ENCODE data around the gene TMC6. TPM values are rescaled to one million over a fixed set of nuclear protein-coding genes. Genes with fewer than 3 reads are reported as not detected.

The TMC6 gene
- total and polyA plus RNA-seq, 8 donors = 15.6 to 61.2 (median 25.5) TPM

- Histone ChIP-seq H3K4me3 (no peak overlapping the region), H3K9me3 (no peaks in the 10 kb centered on the region), H3K4me1 (no peaks in the 10 kb centered on the region), H3K27me3 (no peaks in the 10 kb centered on the region), H3K27ac (no peak overlapping the region), H3K36me3 (no peaks in the 10 kb centered on the region)
- peak in 1 of 6 donors; percentile 5 for DNase-seq
- TF ChIP-seq CTCF (IDR thresholded peaks at IDR 0.05) = no peak
- FAIRE-seq = no peak
- 69 to 78% methylated on average over 18 of the region's 18 CpGs for WGBS, 2 donors
- ATAC-seq = no peak
- intact Hi-C loops (cut with DNase I) = no loop called here
Observed at GRCh38 chr17:78108726-78109488, 19.6 kb downstream of the TMC6 start.

DNA sequence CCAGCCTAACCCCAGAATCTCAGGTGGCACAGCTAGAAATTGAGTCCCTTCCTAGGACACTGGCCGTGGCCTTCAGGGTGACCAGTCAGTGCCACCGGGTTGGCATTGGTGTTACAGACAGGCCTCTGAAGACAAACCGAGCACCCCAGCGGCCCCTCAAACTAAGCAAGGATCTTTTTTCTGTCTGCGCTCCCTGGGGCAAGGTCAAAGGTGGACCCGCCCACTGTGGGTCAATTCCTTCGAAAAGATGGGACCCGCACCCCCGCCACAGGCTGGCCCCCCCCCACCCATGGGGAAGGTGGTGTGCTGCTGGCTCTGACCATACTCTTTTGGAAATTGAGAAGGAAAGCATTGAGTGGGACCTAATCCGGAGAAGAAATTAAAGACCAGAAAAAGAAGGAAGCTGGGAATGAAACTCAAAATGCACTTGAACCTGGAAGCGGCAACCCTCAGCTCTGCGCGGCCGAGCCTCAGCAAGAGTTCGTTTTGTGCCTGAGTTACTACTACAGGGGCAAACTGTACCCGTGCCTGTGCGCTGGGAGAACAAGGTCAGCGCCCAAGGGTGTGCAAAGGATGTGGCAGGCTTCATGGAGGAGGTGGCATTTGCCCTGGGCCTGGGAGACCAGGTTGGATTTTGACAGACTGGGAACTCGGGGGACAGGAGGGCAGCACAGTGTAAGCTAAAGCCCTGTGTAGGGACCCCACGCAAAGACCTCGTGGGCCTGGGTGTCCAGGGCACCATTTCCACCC is 20.4 kb downstream of the TMC6 start:
- no peaks in the 10 kb centered on the region for H3K9me3 ChIP-seq
- DNase-seq (peak in 2 of 6 donors; percentile 8 to 13), ATAC-seq (no peak), FAIRE-seq (no peak)
- H3K36me3 ChIP-seq = no peaks in the 10 kb centered on the region
- H3K4me3 ChIP-seq = no peak overlapping the region
- TF ChIP-seq CTCF (IDR thresholded peaks at IDR 0.05) = no peak
- WGBS, 2 donors = 87 to 91% methylated on average over 21 of the region's 21 CpGs
- intact Hi-C loops (cut with DNase I) = no loop called here
- no peak overlapping the region for H3K27ac ChIP-seq
- no peaks in the 10 kb centered on the region for H3K4me1 ChIP-seq
- H3K27me3 ChIP-seq = no peaks in the 10 kb centered on the region

GRCh38 chr17:78107457-78107856 is 21.1 kb downstream of the TMC6 start:
- H3K27ac ChIP-seq = no peak overlapping the region
- intact Hi-C loops (cut with DNase I) = no loop called here
- no peak overlapping the region for H3K4me3 ChIP-seq
- 85 to 89% methylated on average over 10 of the region's 10 CpGs for WGBS, 2 donors
- H3K4me1 ChIP-seq = no peaks in the 10 kb centered on the region
- H3K27me3 ChIP-seq = no peaks in the 10 kb centered on the region
- ATAC-seq = no peak
- peak in 1 of 6 donors; percentile 1 for DNase-seq
- FAIRE-seq = no peak
- TF ChIP-seq CTCF (IDR thresholded peaks at IDR 0.05) = no peak
- H3K36me3 ChIP-seq = no peaks in the 10 kb centered on the region
- no peaks in the 10 kb centered on the region for H3K9me3 ChIP-seq

- no peak overlapping the region for H3K4me3 ChIP-seq
- H3K27me3 ChIP-seq = no peaks in the 10 kb centered on the region
- no peaks in the 10 kb centered on the region for H3K9me3 ChIP-seq
- intact Hi-C loops (cut with DNase I) = no loop called here
- WGBS, 2 donors = 89 to 90% methylated on average over 15 of the region's 15 CpGs
- FAIRE-seq = no peak
- no peak overlapping the region for H3K27ac ChIP-seq
- no peak for TF ChIP-seq CTCF (IDR thresholded peaks at IDR 0.05)
- H3K36me3 ChIP-seq = no peaks in the 10 kb centered on the region
- no peaks in the 10 kb centered on the region for H3K4me1 ChIP-seq
- no peak for ATAC-seq
- no peak for DNase-seq
Observed at GRCh38 chr17:78106211-78106610, 22.3 kb downstream of the TMC6 start.

DNA sequence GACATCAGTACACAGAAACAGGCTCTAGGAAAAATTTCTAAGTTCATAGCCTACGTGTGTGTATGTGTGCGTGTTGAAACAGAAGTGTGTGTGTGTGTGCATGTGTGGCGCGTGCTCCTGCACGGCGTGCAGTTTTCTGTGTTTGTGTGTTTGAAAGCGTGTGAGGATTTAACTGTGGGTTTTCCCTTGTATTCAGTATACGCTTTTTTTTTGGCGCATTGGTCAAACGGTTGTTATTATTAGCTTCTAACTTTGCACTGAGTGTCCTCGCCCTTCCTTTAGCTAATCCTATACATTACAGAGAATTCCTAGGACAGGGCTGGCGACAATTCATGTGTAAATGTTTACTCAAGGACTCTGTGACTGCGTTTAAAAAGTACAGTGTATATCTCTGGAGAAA is 23.0 kb downstream of the TMC6 start:
- H3K27ac ChIP-seq = no peak overlapping the region
- no peaks in the 10 kb centered on the region for H3K27me3 ChIP-seq
- no peak for DNase-seq
- H3K9me3 ChIP-seq = no peaks in the 10 kb centered on the region
- H3K4me3 ChIP-seq = no peak overlapping the region
- intact Hi-C loops (cut with DNase I) = no loop called here
- H3K36me3 ChIP-seq = no peaks in the 10 kb centered on the region
- FAIRE-seq = no peak
- 82 to 83% methylated on average over 13 of the region's 13 CpGs for WGBS, 2 donors
- ATAC-seq = no peak
- TF ChIP-seq CTCF (IDR thresholded peaks at IDR 0.05) = no peak
- H3K4me1 ChIP-seq = no peaks in the 10 kb centered on the region
